T-helper 2 cell treated with Interferon-gamma antibody and Interleukin-4, amounts not matched to agents 100 ng/mL and 5 ng/mL, for 36 hours (primary cell): Measurements from ENCODE around the gene RNF115. TPM values are rescaled to one million over a fixed set of nuclear protein-coding genes. Genes with fewer than 3 reads are reported as not detected.
"Not testable (repeated sequence)": the region's sequence is repeated elsewhere in the genome, so short reads cannot be mapped to it uniquely, and the experiment has no call there.

ENCODE experiments used
- intact Hi-C: fragments of 100-400 bp; cut with micrococcal nuclease; formaldehyde crosslinking; loops from one replicate; pipeline ENCODE4 v1.15.1; 2023
- total RNA-seq: library from RNA; stranded (reverse); gene quantifications from 2 replicates; pipeline ENCODE4 v1.2.3, GENCODE V29; 2022

RNF115 gene
- total RNA-seq = 14.8 and 16.4 TPM in 2 replicates

GRCh38 chr1:145823565-145824498 is at the start of gene RNF115, which contains the start of gene POLR3C:
Gene RNF115 (minus strand): TSS chr1:145824095. CDS start chr1:145823873, 222 bp downstream.
Gene POLR3C (plus strand): TSS chr1:145824200. CDS start chr1:145825777, 1,577 bp downstream.
- intact Hi-C loops = loop anchor here (2.0 kb wide), 1 partner anchor 39 kb away; no protein-coding TSS in a partner anchor

GRCh38 chr1:145871994-145872924 is 48.4 kb upstream of the RNF115 start:
- intact Hi-C loops = no loop called here

- intact Hi-C loops = no loop called here
These were observed 44.3 kb upstream of the RNF115 start for GRCh38 chr1:145868232-145868631.

- intact Hi-C loops = no loop called here
These were observed 39.6 kb upstream of the RNF115 start for GRCh38 chr1:145863282-145864018.

DNA sequence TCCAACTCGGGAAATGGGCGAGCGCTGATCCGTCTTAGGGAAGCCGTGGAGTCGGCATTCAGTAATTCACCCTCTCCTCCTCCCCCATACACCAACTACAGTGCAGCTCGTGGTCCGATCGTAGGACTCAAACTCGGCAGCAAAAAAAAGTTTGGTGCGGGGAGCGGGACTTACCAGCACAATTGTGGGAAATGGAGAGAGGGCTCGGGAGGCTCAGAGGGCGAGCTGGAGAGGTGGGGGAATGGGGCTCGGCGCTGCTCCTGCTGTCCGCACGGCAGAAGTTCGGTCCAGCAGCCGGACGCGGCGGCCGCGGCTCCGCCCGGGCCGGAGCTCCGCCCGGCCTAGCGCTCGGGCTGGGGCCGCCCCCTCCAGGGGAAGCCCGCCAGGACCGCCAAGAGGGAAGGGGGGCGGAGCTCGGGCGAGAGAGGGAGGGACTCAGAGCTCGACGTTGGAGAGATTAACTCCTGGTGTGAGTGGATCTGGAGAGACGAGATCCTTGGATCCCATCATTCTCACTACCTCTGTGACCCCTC is 35.7 kb upstream of the RNF115 start:
- intact Hi-C loops = loop anchor here (1.0 to 5.0 kb wide), 7 partner anchors 26 to 176 kb away; partner anchors contain the start of genes ANKRD34A, ANKRD35, LIX1L and PEX11B

GRCh38 chr1:145858901-145859490 is 35.1 kb upstream of the RNF115 start, which contains the start of gene PIAS3:
Gene PIAS3 (minus strand): TSS chr1:145859081. CDS start chr1:145858990, 91 bp downstream.
- intact Hi-C loops = loop anchor here (1.0 to 5.0 kb wide), 7 partner anchors 26 to 176 kb away; partner anchors contain the start of genes ANKRD34A, ANKRD35, LIX1L and PEX11B

DNA sequence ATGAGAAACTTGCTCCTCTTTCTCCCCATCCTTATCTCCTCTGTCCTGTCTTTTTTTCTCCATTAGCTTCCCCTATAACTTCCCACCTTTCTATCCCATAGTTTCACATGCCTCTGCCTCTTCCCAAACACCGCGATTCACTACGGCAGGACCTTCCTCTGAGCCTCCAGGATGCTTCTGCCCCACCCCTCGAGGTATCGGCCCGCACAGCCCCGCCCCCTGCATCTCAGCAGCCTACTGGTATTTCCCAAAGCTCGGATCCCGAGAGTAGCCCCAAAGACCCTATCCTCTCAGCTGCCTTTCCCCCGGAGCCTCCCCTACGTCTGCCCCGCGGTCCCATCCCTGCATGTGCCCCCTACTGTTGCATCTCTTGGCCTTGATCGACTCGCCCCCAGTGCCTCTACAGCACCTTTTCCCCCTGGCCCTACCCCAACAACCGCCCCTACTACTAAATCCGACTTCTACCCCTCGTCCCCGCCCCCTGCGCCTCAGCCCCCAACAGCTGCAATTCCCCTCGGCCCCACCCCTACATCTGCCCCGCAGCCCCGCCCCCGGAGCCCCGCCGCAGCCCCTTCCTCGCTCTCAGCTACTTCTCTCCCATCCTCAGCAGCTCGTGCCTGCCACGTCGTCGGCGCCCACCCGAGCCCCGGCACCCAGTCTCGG is 34.5 kb upstream of the RNF115 start:
- intact Hi-C loops = loop anchor here (2.0 to 5.0 kb wide), 3 partner anchors 68 to 119 kb away; partner anchors contain the start of genes ANKRD34A, POLR3GL and RBM8A

GRCh38 chr1:145857170-145857569 is 33.3 kb upstream of the RNF115 start:
- intact Hi-C loops = loop anchor here (5.0 kb wide), 1 partner anchor 120 kb away; no protein-coding TSS in a partner anchor

DNA sequence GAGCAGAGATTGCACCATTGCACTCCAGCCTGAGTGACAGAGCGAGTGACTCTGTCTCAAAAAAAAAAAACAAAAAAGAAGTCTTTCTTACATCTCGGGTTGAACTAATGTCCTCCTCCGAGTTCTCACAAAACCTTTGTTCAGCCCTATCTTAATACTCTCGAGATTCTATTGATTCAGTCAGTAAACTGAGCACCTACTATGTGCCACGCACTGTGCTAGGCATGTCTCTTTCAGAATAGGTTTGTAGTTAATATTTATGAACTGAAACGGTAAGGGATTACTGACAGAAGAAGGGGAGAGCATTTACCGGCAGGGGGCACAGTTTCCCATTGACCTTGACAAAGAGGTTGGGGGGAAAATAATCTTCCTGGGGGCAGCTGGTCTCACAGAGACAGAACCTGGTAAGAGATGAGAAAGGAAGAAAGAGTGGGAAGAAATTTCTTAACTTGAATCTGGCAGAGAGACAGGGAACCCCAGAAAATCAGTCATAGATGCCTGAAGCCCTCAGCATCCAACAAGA is 31.6 kb upstream of the RNF115 start:
- intact Hi-C loops = loop anchor here (5.0 kb wide), 1 partner anchor 122 kb away; no protein-coding TSS in a partner anchor

- intact Hi-C loops = no loop called here
These were observed 25.7 kb upstream of the RNF115 start for GRCh38 chr1:145849356-145850160.

GRCh38 chr1:145847827-145848226 is 23.9 kb upstream of the RNF115 start:
- intact Hi-C loops = no loop called here

- intact Hi-C loops = loop anchor here (1.0 kb wide), 1 partner anchor 161 kb away; no protein-coding TSS in a partner anchor
These were observed 22.3 kb upstream of the RNF115 start for GRCh38 chr1:145846201-145846612.

DNA sequence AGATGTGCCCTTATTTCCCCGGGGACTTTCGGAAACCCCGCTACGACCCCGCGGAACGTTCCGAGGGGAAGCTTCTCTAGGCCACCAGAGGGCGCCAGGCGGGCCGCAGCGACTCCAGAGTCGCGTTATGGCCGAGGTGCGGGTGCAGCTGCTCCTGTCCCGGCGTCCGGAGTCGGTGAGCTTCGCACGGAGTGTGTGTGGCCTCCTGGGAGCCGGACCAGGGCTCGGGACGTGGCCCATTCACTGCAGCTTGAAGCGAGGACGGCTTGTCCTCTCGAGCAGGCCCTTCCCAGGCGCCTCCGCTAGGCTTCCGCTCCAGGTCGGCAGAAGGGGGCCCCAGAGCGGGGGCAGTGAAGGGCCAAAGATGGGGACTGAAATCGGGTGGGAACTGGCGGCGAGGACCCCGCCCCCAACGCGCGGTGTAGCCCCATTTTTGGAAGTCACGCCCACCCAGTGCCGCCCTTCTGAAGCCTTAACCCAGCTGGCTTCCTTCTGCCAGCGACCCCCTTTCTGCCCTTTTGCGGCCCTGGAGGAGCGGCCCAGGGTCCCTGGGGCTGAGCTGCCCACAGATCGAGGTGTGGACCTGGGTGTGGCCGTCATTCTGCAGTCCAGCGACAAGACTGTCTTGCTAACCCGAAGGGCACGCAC is 21.7 kb upstream of the RNF115 start, which contains the start of gene NUDT17:
Gene NUDT17, plus strand, starts transcription at position 117 of the 648 bp plus-strand sequence. Its CDS starts 11 bp downstream, at position 128.
- intact Hi-C loops = loop anchor here (1.0 to 2.0 kb wide), 3 partner anchors 40 to 162 kb away; partner anchors contain the start of genes ANKRD35 and ITGA10

GRCh38 chr1:145845144-145845513 is 21.2 kb upstream of the RNF115 start:
- intact Hi-C loops = loop anchor here (1.0 to 2.0 kb wide), 2 partner anchors 40 to 66 kb away; partner anchors contain the start of genes ANKRD35 and ITGA10

- intact Hi-C loops = no loop called here
These were observed 19.1 kb upstream of the RNF115 start for GRCh38 chr1:145843031-145843430.

- intact Hi-C loops = no loop called here
These were observed 13.8 kb upstream of the RNF115 start for GRCh38 chr1:145837656-145838055.

GRCh38 chr1:145830810-145831209 is 6.9 kb upstream of the RNF115 start:
- intact Hi-C loops = not testable (repeated sequence)
